IMR-90 (cell line): Measurements from ENCODE around the gene CYP27C1. TPM values are rescaled to one million over a fixed set of nuclear protein-coding genes. Genes with fewer than 3 reads are reported as not detected.

Experiments used
- ATAC-seq: fragments of 200-7000 bp; cut with Tn5 transposase; 2 replicates; pipeline ENCODE4 v1.9.1; 2020; ENCODE audit warnings: low read depth, mild to moderate bottlenecking, moderate library complexity
- BruUV-seq: library from RNA; stranded (reverse); fragments of 400-500 nt; replicated peaks from 2 replicates; lab custom pipeline; 2021; lab: Mats Ljungman, UMichigan
- CTCF ChIA-PET: fragments of 300-600 bp; formaldehyde crosslinking; extraction: SDS; loops from one replicate; lab custom pipeline; 2021; ENCODE audit warnings: antibody characterized with exemption; lab: Yijun Ruan, JAX
- POLR2A ChIA-PET: fragments of 300-600 bp; sonication (Branson Sonifier 250); formaldehyde crosslinking; loops from one replicate; lab custom pipeline; 2022; ENCODE audit warnings: antibody characterized with exemption; ENCODE audit not compliant: unreplicated experiment; lab: Charles Lee
- DNase-seq: peaks from one replicate; pipeline ENCODE4 v3.0.0; 2013
- H2AFZ ChIP-seq: replicated peaks from 2 replicates; pipeline ENCODE3; 2013; ENCODE audit warnings: low read length, mild to moderate bottlenecking; ENCODE audit not compliant: poor library complexity
- H2AK5ac ChIP-seq: 2 replicates; pipeline ENCODE4 v1.6.1; 2013; ENCODE audit warnings: low read depth, low read length, inconsistent platforms
- H2AK9ac ChIP-seq: replicated peaks from 2 replicates; pipeline ENCODE3; 2013; ENCODE audit warnings: mild to moderate bottlenecking, low read depth, low read length, moderate library complexity; ENCODE audit not compliant: poor library complexity
- H2BK120ac ChIP-seq: 2 replicates; pipeline ENCODE4 v1.6.1; 2013; ENCODE audit warnings: low read depth, low read length, inconsistent platforms
- H2BK15ac ChIP-seq: 3 replicates; pipeline ENCODE4 v1.6.1; 2013; ENCODE audit warnings: low read depth, low read length, inconsistent platforms
- H2BK20ac ChIP-seq: 2 replicates; pipeline ENCODE4 v1.6.1; 2013; ENCODE audit warnings: low read depth, mild to moderate bottlenecking, inconsistent platforms, low read length, moderate library complexity
- H2BK5ac ChIP-seq: 2 replicates; pipeline ENCODE4 v1.6.1; 2013; ENCODE audit warnings: mild to moderate bottlenecking, low read depth, low read length, inconsistent platforms; ENCODE audit not compliant: poor library complexity, severe bottlenecking
- H3K14ac ChIP-seq: replicated peaks from 2 replicates; pipeline ENCODE4 v1.6.1; 2013; ENCODE audit warnings: low read depth, low read length, inconsistent platforms
- H3K18ac ChIP-seq: 2 replicates; pipeline ENCODE4 v1.6.1; 2013; ENCODE audit warnings: low read depth, low read length, control low read depth
- H3K23ac ChIP-seq: 2 replicates; pipeline ENCODE4 v1.6.1; 2013; ENCODE audit warnings: low read depth, low read length, inconsistent platforms
- H3K27ac ChIP-seq: 2 replicates; pipeline ENCODE4 v1.5.1; 2013; ENCODE audit warnings: mild to moderate bottlenecking, control low read depth, low read length; ENCODE audit not compliant: insufficient read depth
- H3K27me3 ChIP-seq: 2 replicates; pipeline ENCODE4 v1.6.1; 2013; ENCODE audit warnings: low read length; ENCODE audit not compliant: control insufficient read depth, insufficient read depth
- H3K36me3 ChIP-seq: 2 replicates; pipeline ENCODE4 v1.6.1; 2013; ENCODE audit warnings: low read length, mixed read lengths; ENCODE audit not compliant: control insufficient read depth, insufficient read depth
- H3K4ac ChIP-seq: 2 replicates; pipeline ENCODE4 v1.6.1; 2013; ENCODE audit warnings: low read depth, low read length, inconsistent platforms
- H3K4me1 ChIP-seq: 2 replicates; pipeline ENCODE4 v1.6.1; 2013; ENCODE audit warnings: low read length, mixed read lengths; ENCODE audit not compliant: control insufficient read depth, insufficient read depth
- H3K4me2 ChIP-seq: 2 replicates; pipeline ENCODE4 v1.6.1; 2013; ENCODE audit warnings: low read depth, mild to moderate bottlenecking, control low read depth, low read length, moderate library complexity
- H3K4me3 ChIP-seq: 2 replicates; pipeline ENCODE4 v1.5.1; 2013; ENCODE audit warnings: low read depth, mild to moderate bottlenecking, control low read depth, low read length, moderate library complexity; ENCODE audit not compliant: insufficient read depth
- H3K56ac ChIP-seq: 2 replicates; pipeline ENCODE4 v1.6.1; 2013; ENCODE audit warnings: low read length, inconsistent platforms; ENCODE audit not compliant: insufficient read depth; ENCODE audit errors: extremely low read depth
- H3K79me1 ChIP-seq, 2 experiments: 2 replicates each; pipeline ENCODE4 v1.6.1; 2013; ENCODE audit warnings: low read length in 2 of 2, inconsistent platforms in 1 of 2, low read depth in 1 of 2
- H3K9ac ChIP-seq: 2 replicates; pipeline ENCODE4 v1.6.1; 2013; ENCODE audit warnings: low read depth, low read length, control low read depth
- H3K9me1 ChIP-seq: 2 replicates; pipeline ENCODE4 v1.6.1; 2013; ENCODE audit warnings: low read length, inconsistent platforms; ENCODE audit not compliant: insufficient read depth
- H3K9me3 ChIP-seq: 2 replicates; pipeline ENCODE4 v1.6.1; 2013; ENCODE audit warnings: low read length; ENCODE audit not compliant: control insufficient read depth, insufficient read depth
- H4K20me1 ChIP-seq: 2 replicates; pipeline ENCODE4 v1.6.1; 2013; ENCODE audit warnings: low read length, inconsistent platforms; ENCODE audit not compliant: insufficient read depth
- H4K5ac ChIP-seq: 2 replicates; pipeline ENCODE4 v1.6.1; 2013; ENCODE audit warnings: mild to moderate bottlenecking, low read depth, low read length, control low read depth
- H4K8ac ChIP-seq, 2 experiments: 2 replicates each; pipeline ENCODE4 v1.6.1; 2013; ENCODE audit warnings: low read depth in 2 of 2, low read length in 2 of 2, control low read depth in 1 of 2, inconsistent platforms in 1 of 2
- H4K91ac ChIP-seq: 2 replicates; pipeline ENCODE4 v1.6.1; 2013; ENCODE audit warnings: low read depth, low read length, inconsistent platforms; ENCODE audit not compliant: insufficient read depth
- BHLHE40 ChIP-seq: fragments of 150-350 bp; IDR thresholded peaks from 2 replicates; pipeline ENCODE4 v1.6.1; 2016; ENCODE audit warnings: mild to moderate bottlenecking, low read depth, low read length
- CEBPB ChIP-seq: IDR thresholded peaks from 2 replicates; pipeline ENCODE4 v1.6.1; 2012; ENCODE audit warnings: low read depth, low read length, improper control_type of control experiment
- CHD1 ChIP-seq: IDR thresholded peaks from 2 replicates; pipeline ENCODE4 v1.6.1; 2012; ENCODE audit warnings: low read depth, low read length, improper control_type of control experiment
- ELK1 ChIP-seq: fragments of 150-350 bp; IDR thresholded peaks from 2 replicates; pipeline ENCODE4 v1.6.1; 2016; ENCODE audit warnings: low read depth, mild to moderate bottlenecking, low read length, moderate library complexity, borderline replicate concordance
- FOS ChIP-seq: fragments of 150-350 bp; IDR thresholded peaks from 2 replicates; pipeline ENCODE4 v1.6.1; 2016; ENCODE audit warnings: low read depth, low read length
- MAFK ChIP-seq: IDR thresholded peaks from 2 replicates; pipeline ENCODE4 v1.6.1; 2012; ENCODE audit warnings: low read depth, low read length, improper control_type of control experiment
- MAZ ChIP-seq: IDR thresholded peaks from 2 replicates; pipeline ENCODE4 v1.6.1; 2012; ENCODE audit warnings: low read depth, mild to moderate bottlenecking, low read length, improper control_type of control experiment, moderate library complexity, borderline replicate concordance
- MXI1 ChIP-seq: IDR thresholded peaks from 2 replicates; pipeline ENCODE4 v1.6.1; 2012; ENCODE audit warnings: low read depth, mild to moderate bottlenecking, low read length, moderate library complexity, borderline replicate concordance
- NFE2L2 ChIP-seq: fragments of 150-350 bp; IDR thresholded peaks from 2 replicates; pipeline ENCODE4 v1.6.1; 2016; ENCODE audit warnings: low read depth, mild to moderate bottlenecking, low read length
- POLR2A ChIP-seq: IDR thresholded peaks from 2 replicates; pipeline ENCODE4 v1.6.1; 2012; ENCODE audit warnings: mild to moderate bottlenecking, low read depth, low read length
- RAD21 ChIP-seq: IDR thresholded peaks from 2 replicates; pipeline ENCODE4 v1.6.1; 2012; ENCODE audit warnings: low read length, improper control_type of control experiment
- RCOR1 ChIP-seq: IDR thresholded peaks from 2 replicates; pipeline ENCODE4 v1.6.1; 2012; ENCODE audit warnings: mild to moderate bottlenecking, low read length, improper control_type of control experiment; ENCODE audit not compliant: insufficient replicate concordance
- RFX5 ChIP-seq: IDR thresholded peaks from 2 replicates; pipeline ENCODE4 v1.8.0; 2012; ENCODE audit warnings: low read depth, mild to moderate bottlenecking, low read length, moderate library complexity
- SMC3 ChIP-seq: fragments of 150-350 bp; IDR thresholded peaks from 2 replicates; pipeline ENCODE4 v1.6.1; 2016; ENCODE audit warnings: low read depth, mild to moderate bottlenecking, antibody characterized with exemption, low read length, moderate library complexity
- USF2 ChIP-seq: fragments of 150-350 bp; IDR thresholded peaks from 2 replicates; pipeline ENCODE4 v1.6.1; 2017; ENCODE audit warnings: mild to moderate bottlenecking, antibody characterized with exemption, low read length, low read depth
- WGBS, 2 experiments: methylation state at CpG; one replicate each; pipeline versions ENCODE4 v1.1.5 to v1.1.7; 2013; ENCODE audit warnings: missing lambda C conversion rate in 2 of 2; ENCODE audit not compliant: insufficient read length in 1 of 2; ENCODE audit errors: extremely low coverage in 2 of 2; 5-methylcytosine and 5-hydroxymethylcytosine counted together
- dilution Hi-C: fragments of 300-500 bp; cut with HindIII; formaldehyde crosslinking; loops from one replicate; pipeline ENCODE4 v1.14.3; 2018; ENCODE audit warnings: low sequenced_read_pairs; ENCODE audit not compliant: unreplicated experiment
- in situ Hi-C: fragments of 300-500 bp; cut with MboI; formaldehyde crosslinking; loops from 3 replicates; pipeline ENCODE4 v1.14.3; 2019; ENCODE audit warnings: low sequenced_read_pairs, inconsistent platforms, mixed read lengths
- intact Hi-C: fragments of 100-400 bp; cut with micrococcal nuclease; formaldehyde crosslinking; loops from 2 replicates; pipeline ENCODE4 v1.10.0; 2022
- polyA plus RNA-seq, 3 experiments: library from polyadenylated mRNA; depleted of rRNA; stranded (reverse); fragments of >200 nt; gene quantifications; 2 replicates each; pipeline ENCODE4 v1.2.3, GENCODE V29; 2012; ENCODE audit warnings: low replicate concordance in 1 of 3
- total RNA-seq: library from RNA; depleted of rRNA; stranded (reverse); fragments of >200 nt; gene quantifications from 2 replicates; pipeline ENCODE4 v1.2.3, GENCODE V29; 2012

CYP27C1 gene
- total and polyA plus RNA-seq, 2 of the 4 experiments (the other 2 are of a cell fraction) = not detected

GRCh38 chr2:127200962-127201361 lies 19.1 kb downstream of the CYP27C1 start:
- Histone ChIP-seq H2BK5ac (no peak overlapping the region), H3K27me3 (peaks cover 15% of the 10 kb centered on the region), H2BK120ac (no peak overlapping the region), H2BK15ac (no peak overlapping the region), H3K79me1 (no peaks in the 10 kb centered on the region), H3K4me1 (no peaks in the 10 kb centered on the region), H3K9me1 (no peaks in the 10 kb centered on the region; the same call in 1 of the 2 replicates), H3K4ac (no peak overlapping the region), H4K20me1 (no peaks in the 10 kb centered on the region), H3K36me3 (no peaks in the 10 kb centered on the region), H2AFZ (no peak overlapping the region), H3K56ac (no peak overlapping the region), H3K9ac (no peak overlapping the region), H3K23ac (no peak overlapping the region), H3K14ac (no peak overlapping the region), H3K4me2 (no peak overlapping the region), H4K8ac (no peak overlapping the region), H2AK5ac (no peak overlapping the region), H4K91ac (no peak overlapping the region), H2AK9ac (no peak overlapping the region), H3K18ac (no peak overlapping the region), H3K27ac (no peak overlapping the region), H2BK20ac (no peak overlapping the region), H4K5ac (no peak overlapping the region), H3K4me3 (no peak overlapping the region), H3K9me3 (no peaks in the 10 kb centered on the region)
- in situ Hi-C loops (no loop called here), dilution Hi-C loops (no loop called here), intact Hi-C loops (no loop called here)
- no TSS peak for BruUV-seq
- POLR2A ChIA-PET = no interaction called here
- TF ChIP-seq MAZ (no peak), RCOR1 (no peak), ELK1 (no peak), RAD21 (no peak), USF2 (no peak), BHLHE40 (no peak), MAFK (no peak), MXI1 (no peak), POLR2A (no peak), CEBPB (no peak), RFX5 (no peak), NFE2L2 (no peak), SMC3 (no peak), FOS (no peak), CHD1 (no peak)
- CTCF ChIA-PET = no interaction called here
- no peak for DNase-seq
- 90% methylated on average over 2 of the region's 7 CpGs; no CpG with 5 or more reads in 1 of the 2 experiments for WGBS, 2 experiments
- no peak for ATAC-seq
